Measurements from ENCODE around the gene PLCD3. TPM values are rescaled to one million over a fixed set of nuclear protein-coding genes. Genes with fewer than 3 reads are reported as not detected.

PLCD3 gene
- total RNA-seq, 1 donor from 2014 or later, result 34.1 TPM

DNA sequence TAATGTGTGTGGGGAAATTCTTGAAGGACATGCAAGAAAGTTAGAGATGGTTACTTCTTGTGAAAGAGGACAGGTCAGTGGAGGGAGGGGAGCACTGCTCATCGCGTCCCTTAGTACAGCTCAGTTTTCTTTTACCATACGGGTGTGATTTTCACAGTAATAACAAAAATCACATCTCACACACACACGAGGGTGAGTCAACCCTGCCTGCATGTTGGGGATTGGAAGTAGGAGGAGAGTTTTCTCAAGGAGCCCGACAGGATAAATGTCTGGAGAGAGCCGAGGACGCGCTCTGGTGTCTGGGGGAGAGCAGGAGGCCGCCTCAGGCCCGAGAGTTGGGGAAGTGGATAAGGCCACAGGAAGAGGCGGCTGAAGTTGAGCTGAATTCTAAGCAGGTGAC lies 16.4 kb downstream of the PLCD3 start:
- peaks cover 0 to 21% of the 10 kb centered on the region in 2 donors for H3K36me3 ChIP-seq
- peaks cover 13% of the 10 kb centered on the region for H3K4me1 ChIP-seq
- TF ChIP-seq, protein P1, sequence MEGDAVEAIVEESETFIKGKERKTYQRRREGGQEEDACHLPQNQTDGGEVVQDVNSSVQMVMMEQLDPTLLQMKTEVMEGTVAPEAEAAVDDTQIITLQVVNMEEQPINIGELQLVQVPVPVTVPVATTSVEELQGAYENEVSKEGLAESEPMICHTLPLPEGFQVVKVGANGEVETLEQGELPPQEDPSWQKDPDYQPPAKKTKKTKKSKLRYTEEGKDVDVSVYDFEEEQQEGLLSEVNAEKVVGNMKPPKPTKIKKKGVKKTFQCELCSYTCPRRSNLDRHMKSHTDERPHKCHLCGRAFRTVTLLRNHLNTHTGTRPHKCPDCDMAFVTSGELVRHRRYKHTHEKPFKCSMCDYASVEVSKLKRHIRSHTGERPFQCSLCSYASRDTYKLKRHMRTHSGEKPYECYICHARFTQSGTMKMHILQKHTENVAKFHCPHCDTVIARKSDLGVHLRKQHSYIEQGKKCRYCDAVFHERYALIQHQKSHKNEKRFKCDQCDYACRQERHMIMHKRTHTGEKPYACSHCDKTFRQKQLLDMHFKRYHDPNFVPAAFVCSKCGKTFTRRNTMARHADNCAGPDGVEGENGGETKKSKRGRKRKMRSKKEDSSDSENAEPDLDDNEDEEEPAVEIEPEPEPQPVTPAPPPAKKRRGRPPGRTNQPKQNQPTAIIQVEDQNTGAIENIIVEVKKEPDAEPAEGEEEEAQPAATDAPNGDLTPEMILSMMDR (IDR thresholded peaks at IDR 0.05), result no peak
- TF ChIP-seq POLR2A (IDR thresholded peaks at IDR 0.05) (no peak), POLR2AphosphoS5 (IDR thresholded peaks at IDR 0.05; ENCODE audit: insufficient read depth in 1 of 2, low read depth in 1 of 2) (no peak)
- no peaks in the 10 kb centered on the region for H3K9me3 ChIP-seq
- no peak overlapping the region for H3K27ac ChIP-seq
- DNase-seq (ENCODE audit: extremely low spot score in 2 of 2), result no peak
- intact Hi-C loops (cut with DNase I), result no loop called here
- H3K27me3 ChIP-seq, result no peaks in the 10 kb centered on the region
- H3K4me3 ChIP-seq, result no peak overlapping the region

DNA sequence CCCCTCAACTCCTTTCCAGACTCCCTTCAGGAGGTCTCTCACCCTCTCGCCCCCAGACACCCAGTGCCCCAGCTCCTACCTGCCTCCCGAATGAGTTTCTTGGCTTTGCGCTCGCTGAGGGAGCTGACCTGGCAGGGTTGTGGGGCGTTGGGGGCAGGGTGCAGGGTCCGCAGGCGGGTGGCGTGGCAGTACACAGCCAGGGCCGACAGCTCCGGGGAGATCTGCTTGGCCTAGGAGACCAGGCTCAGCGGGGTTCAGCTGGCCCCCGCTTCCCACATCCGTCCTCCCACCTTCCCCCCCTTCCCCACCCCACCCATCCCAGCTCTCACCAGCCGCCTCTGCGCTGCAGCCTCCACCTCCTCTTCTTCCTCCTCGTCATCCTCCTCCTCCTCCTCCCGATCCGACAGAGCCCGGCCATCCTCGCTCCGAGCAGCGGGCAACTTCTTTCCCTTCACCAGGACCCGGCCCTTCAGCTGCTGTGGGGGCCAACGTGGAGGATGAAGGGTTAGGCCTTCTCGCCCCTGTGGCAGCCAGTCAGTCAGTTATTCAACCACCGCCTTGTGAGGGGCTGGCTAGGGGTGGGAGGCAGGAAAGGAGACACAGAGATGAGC lies 17.2 kb downstream of the PLCD3 start:
- H3K9me3 ChIP-seq, result no peaks in the 10 kb centered on the region
- TF ChIP-seq, protein P1 (IDR thresholded peaks at IDR 0.05), result no peak
- TF ChIP-seq POLR2AphosphoS5 (IDR thresholded peaks at IDR 0.05; ENCODE audit: insufficient read depth in 1 of 2, low read depth in 1 of 2), result no peak
- no peak for TF ChIP-seq POLR2A (IDR thresholded peaks at IDR 0.05)
- no peak for DNase-seq (ENCODE audit: extremely low spot score in 2 of 2)
- H3K4me1 ChIP-seq, result peaks cover 19% of the 10 kb centered on the region
- H3K27ac ChIP-seq, result no peak overlapping the region
- no peaks in the 10 kb centered on the region for H3K27me3 ChIP-seq
- peaks cover 0 to 21% of the 10 kb centered on the region in 2 donors for H3K36me3 ChIP-seq
- intact Hi-C loops (cut with DNase I), result no loop called here
- H3K4me3 ChIP-seq, result no peak overlapping the region

- H3K4me1 ChIP-seq, result peaks cover 19% of the 10 kb centered on the region
- DNase-seq (ENCODE audit: extremely low spot score in 2 of 2), result no peak
- no peak overlapping the region for H3K4me3 ChIP-seq
- H3K9me3 ChIP-seq, result no peaks in the 10 kb centered on the region
- TF ChIP-seq, protein P1 (IDR thresholded peaks at IDR 0.05), result no peak
- TF ChIP-seq POLR2A (IDR thresholded peaks at IDR 0.05) (no peak), POLR2AphosphoS5 (IDR thresholded peaks at IDR 0.05; ENCODE audit: insufficient read depth in 1 of 2, low read depth in 1 of 2) (no peak)
- intact Hi-C loops (cut with DNase I), result no loop called here
- H3K27me3 ChIP-seq, result no peaks in the 10 kb centered on the region
- H3K27ac ChIP-seq, result no peak overlapping the region
- peaks cover 0 to 21% of the 10 kb centered on the region in 2 donors for H3K36me3 ChIP-seq
These were observed 18.0 kb downstream of the PLCD3 start for GRCh38 chr17:45114117-45114932.

DNA sequence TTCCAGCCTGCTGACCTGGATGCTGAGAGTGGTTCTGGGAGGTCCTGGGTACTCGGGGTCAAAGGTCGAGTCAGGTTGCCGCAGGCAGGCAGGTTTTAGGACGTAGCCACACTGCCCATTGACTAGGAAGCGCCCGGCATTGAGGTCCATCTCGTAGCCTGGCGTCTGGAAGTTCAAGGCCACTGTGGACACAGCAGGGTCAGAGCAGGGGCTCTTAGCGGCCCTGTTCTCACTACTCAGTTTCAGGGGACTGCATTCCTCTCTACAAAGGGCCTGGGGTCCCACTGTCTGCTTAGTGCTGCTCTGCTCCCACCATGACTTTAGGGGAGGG lies 18.9 kb downstream of the PLCD3 start:
- Histone ChIP-seq H3K27ac (no peak overlapping the region), H3K4me3 (no peak overlapping the region), H3K9me3 (no peaks in the 10 kb centered on the region), H3K4me1 (peaks cover 19% of the 10 kb centered on the region), H3K27me3 (no peaks in the 10 kb centered on the region), H3K36me3 (peaks cover 0 to 12% of the 10 kb centered on the region in 2 donors)
- TF ChIP-seq POLR2A (IDR thresholded peaks at IDR 0.05) (no peak), POLR2AphosphoS5 (IDR thresholded peaks at IDR 0.05; ENCODE audit: insufficient read depth in 1 of 2, low read depth in 1 of 2) (no peak)
- TF ChIP-seq, protein P1 (IDR thresholded peaks at IDR 0.05), result no peak
- intact Hi-C loops (cut with DNase I), result no loop called here
- DNase-seq (ENCODE audit: extremely low spot score in 2 of 2), result no peak
